Tibial nerve (tissue), 4 donors: ENCODE results near the gene FSTL4. TPM values are rescaled to one million over a fixed set of nuclear protein-coding genes. Genes with fewer than 3 reads are reported as not detected.

Experiments
- DNase-seq, 2 donors: peaks; one replicate each; pipeline ENCODE4 v3.0.0-alpha.2; 2019; ENCODE audit warnings: low spot score in 2 of 2
- H3K27ac ChIP-seq, 4 donors: fragments of 200-600 bp; sonication (generic) in 3 of 4; one replicate each; pipeline ENCODE4 v1.5.1; 2017 to 2019; ENCODE audit warnings: mild to moderate bottlenecking in 1 of 4
- H3K27me3 ChIP-seq, 2 donors: fragments of 200-600 bp; sonication (generic) in 1 of 2; one replicate each; pipeline versions ENCODE4 v1.5.1 to v1.6.0; 2017 to 2019
- H3K36me3 ChIP-seq, 3 donors: fragments of 200-600 bp; sonication (generic); one replicate each; pipeline ENCODE4 v1.5.1; 2018 to 2019
- H3K4me1 ChIP-seq, 4 donors: fragments of 200-600 bp; sonication (generic) in 3 of 4; one replicate each; pipeline ENCODE4 v1.5.1; 2017 to 2019
- H3K4me3 ChIP-seq, 4 donors: fragments of 200-600 bp; sonication (generic) in 3 of 4; one replicate each; pipeline ENCODE4 v1.5.1; 2017 to 2019; ENCODE audit warnings: mild to moderate bottlenecking in 1 of 4, moderate library complexity in 1 of 4
- H3K9me3 ChIP-seq, 4 donors: fragments of 200-600 bp; sonication (generic) in 3 of 4; one replicate each; pipeline ENCODE4 v1.5.1; 2017 to 2019
- EP300 ChIP-seq, 2 donors: sonication (generic); formaldehyde crosslinking; IDR thresholded peaks; one replicate each; pipeline ENCODE4 v1.6.1; 2017; ENCODE audit warnings: antibody characterized with exemption in 2 of 2, mild to moderate bottlenecking in 1 of 2
- POLR2A ChIP-seq, 2 donors: fragments of 450-650 bp; IDR thresholded peaks; one replicate each; pipeline ENCODE4 v1.6.1; 2017; ENCODE audit warnings: antibody characterized with exemption in 2 of 2, mild to moderate bottlenecking in 2 of 2, moderate library complexity in 2 of 2
- WGBS, 2 donors: methylation state at CpG; one replicate each; pipeline ENCODE4 v1.1.5; 2018; 5-methylcytosine and 5-hydroxymethylcytosine counted together
- total RNA-seq, 4 donors: library from RNA; depleted of rRNA; stranded (reverse); fragments of >200 nt; gene quantifications; one replicate each; pipeline ENCODE4 v1.1.0, GENCODE V29; 2016
- TF ChIP-seq, protein P1 (sequence below), 5 experiments: fragments of 200-600 bp in 3 of 5; fragments of 450-650 bp in 2 of 5; sonication (generic) in 3 of 5; IDR thresholded peaks; one replicate each; pipeline ENCODE4 v1.5.1; 2016 to 2019; ENCODE audit warnings: antibody characterized with exemption in 5 of 5, mild to moderate bottlenecking in 3 of 5, moderate library complexity in 2 of 5

Gene FSTL4
- total RNA-seq, 4 donors from 2014 or later = 0.22 TPM; not detected in 3

- Histone ChIP-seq H3K27me3 (no peaks in the 10 kb centered on the region), H3K27ac (no peak overlapping the region), H3K9me3 (no peaks in the 10 kb centered on the region), H3K4me1 (no peaks in the 10 kb centered on the region), H3K4me3 (no peak overlapping the region), H3K36me3 (no peaks in the 10 kb centered on the region)
- 77 to 88% methylated on average over 6 of the region's 6 CpGs for WGBS, 2 donors
- no peak for TF ChIP-seq POLR2A (IDR thresholded peaks at IDR 0.05)
- TF ChIP-seq, protein P1, sequence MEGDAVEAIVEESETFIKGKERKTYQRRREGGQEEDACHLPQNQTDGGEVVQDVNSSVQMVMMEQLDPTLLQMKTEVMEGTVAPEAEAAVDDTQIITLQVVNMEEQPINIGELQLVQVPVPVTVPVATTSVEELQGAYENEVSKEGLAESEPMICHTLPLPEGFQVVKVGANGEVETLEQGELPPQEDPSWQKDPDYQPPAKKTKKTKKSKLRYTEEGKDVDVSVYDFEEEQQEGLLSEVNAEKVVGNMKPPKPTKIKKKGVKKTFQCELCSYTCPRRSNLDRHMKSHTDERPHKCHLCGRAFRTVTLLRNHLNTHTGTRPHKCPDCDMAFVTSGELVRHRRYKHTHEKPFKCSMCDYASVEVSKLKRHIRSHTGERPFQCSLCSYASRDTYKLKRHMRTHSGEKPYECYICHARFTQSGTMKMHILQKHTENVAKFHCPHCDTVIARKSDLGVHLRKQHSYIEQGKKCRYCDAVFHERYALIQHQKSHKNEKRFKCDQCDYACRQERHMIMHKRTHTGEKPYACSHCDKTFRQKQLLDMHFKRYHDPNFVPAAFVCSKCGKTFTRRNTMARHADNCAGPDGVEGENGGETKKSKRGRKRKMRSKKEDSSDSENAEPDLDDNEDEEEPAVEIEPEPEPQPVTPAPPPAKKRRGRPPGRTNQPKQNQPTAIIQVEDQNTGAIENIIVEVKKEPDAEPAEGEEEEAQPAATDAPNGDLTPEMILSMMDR (IDR thresholded peaks at IDR 0.05) = no peak
- DNase-seq = no peak
These were observed 357.5 kb downstream of the FSTL4 start for GRCh38 chr5:133254803-133255202.

- WGBS, 2 donors = 84 to 89% methylated on average over 1 of the region's 1 CpG
- Histone ChIP-seq H3K36me3 (no peaks in the 10 kb centered on the region), H3K27me3 (no peaks in the 10 kb centered on the region), H3K4me3 (no peak overlapping the region), H3K9me3 (no peaks in the 10 kb centered on the region), H3K4me1 (no peaks in the 10 kb centered on the region), H3K27ac (no peak overlapping the region)
- no peak for TF ChIP-seq POLR2A (IDR thresholded peaks at IDR 0.05)
- TF ChIP-seq, protein P1 (IDR thresholded peaks at IDR 0.05) = no peak
- no peak for TF ChIP-seq EP300 (IDR thresholded peaks at IDR 0.05)
- no peak for DNase-seq
These were observed 358.7 kb downstream of the FSTL4 start for GRCh38 chr5:133253671-133254070.

DNA sequence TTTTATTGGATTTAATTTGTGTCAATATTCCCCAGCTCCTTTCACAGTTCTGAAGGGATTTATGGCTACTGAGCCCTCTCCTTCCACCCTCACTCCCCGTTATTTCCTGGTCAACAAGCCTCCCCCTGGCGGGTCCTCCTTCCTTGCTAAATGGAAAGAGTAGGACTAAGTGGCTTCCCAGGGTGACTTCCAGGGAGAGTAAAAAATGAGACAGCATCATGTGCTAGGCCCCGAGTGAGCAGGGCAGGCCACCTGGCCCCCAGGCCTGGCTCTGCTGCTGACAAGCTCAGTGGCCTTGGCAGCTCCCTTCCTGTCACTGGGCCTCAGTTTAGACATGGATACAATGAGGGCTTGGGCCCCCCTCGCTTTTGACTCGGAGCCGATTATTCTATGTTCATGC, 359.3 kb downstream of the FSTL4 start:
- 85 to 90% methylated on average over 6 of the region's 6 CpGs for WGBS, 2 donors
- TF ChIP-seq EP300 (IDR thresholded peaks at IDR 0.05) = no peak
- TF ChIP-seq, protein P1 (IDR thresholded peaks at IDR 0.05) = no peak
- no peak for TF ChIP-seq POLR2A (IDR thresholded peaks at IDR 0.05)
- Histone ChIP-seq H3K36me3 (no peaks in the 10 kb centered on the region), H3K9me3 (no peaks in the 10 kb centered on the region), H3K27me3 (no peaks in the 10 kb centered on the region), H3K4me3 (no peak overlapping the region), H3K4me1 (no peaks in the 10 kb centered on the region), H3K27ac (no peak overlapping the region)
- DNase-seq = no peak

DNA sequence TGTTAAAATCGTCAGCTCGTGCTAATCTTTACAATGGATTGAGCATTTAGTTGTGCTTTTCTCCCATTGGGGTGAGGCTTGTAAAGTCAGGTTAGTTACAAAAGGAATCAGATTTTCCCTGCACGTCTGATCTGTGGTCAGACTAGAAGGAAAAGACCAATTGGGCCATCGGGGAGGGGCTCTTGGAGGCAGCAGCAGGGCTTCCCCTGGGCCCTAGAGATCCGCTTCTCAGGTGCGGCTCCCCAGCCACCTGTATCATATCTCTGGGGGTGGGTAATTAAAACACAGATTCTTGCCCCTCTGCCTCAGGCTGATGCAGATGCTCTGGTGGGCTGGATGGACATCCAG, 360.2 kb downstream of the FSTL4 start:
- 46 to 51% methylated on average over 6 of the region's 6 CpGs for WGBS, 2 donors
- no peaks in the 10 kb centered on the region for H3K4me1 ChIP-seq
- DNase-seq = no peak
- no peaks in the 10 kb centered on the region for H3K27me3 ChIP-seq
- no peaks in the 10 kb centered on the region for H3K36me3 ChIP-seq
- H3K9me3 ChIP-seq = no peaks in the 10 kb centered on the region
- TF ChIP-seq, protein P1 (IDR thresholded peaks at IDR 0.05) = no peak
- TF ChIP-seq EP300 (IDR thresholded peaks at IDR 0.05) = no peak
- no peak for TF ChIP-seq POLR2A (IDR thresholded peaks at IDR 0.05)
- H3K27ac ChIP-seq = no peak overlapping the region
- no peak overlapping the region for H3K4me3 ChIP-seq

DNA sequence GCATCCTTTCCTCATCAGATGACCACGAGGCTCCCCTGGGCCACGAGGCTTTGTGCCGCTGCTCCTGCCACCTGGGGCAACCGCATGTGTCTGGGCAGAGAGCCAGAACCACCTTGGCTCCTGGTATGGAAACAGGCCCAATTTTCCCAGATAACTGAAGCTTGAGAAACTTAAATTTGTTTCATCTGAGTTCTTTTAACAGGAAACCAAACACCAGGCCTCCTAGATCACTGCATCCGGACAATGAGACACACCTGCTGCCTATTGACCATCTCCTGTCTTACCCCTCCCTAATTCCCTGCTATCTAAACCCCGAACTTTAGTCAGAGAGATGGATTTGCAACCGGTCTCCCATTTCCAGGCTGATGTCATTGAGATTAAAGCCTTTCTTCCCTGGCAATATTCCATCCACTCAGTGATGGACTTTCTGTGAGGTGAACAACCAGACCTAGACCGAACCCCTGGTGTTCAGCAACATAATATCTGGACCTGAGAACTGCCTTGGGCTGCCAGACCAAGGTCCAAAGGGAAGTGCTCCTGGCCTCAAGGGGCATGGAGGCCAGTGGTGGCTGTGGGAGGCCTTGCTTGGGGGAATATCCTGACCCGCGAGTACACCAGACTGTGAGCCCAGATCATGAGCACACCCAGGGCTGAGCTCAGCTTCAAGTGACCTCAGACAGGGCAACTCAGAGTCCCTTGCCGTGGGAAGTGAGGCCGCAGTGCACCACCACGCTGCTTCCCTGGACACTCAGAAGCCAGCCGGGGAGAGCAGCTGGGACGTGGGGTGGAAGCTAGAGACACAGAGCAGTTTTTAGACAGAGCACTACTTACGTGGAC, 360.8 kb downstream of the FSTL4 start:
- Histone ChIP-seq H3K9me3 (no peaks in the 10 kb centered on the region), H3K4me1 (no peaks in the 10 kb centered on the region), H3K27ac (no peak overlapping the region), H3K36me3 (no peaks in the 10 kb centered on the region), H3K4me3 (no peak overlapping the region), H3K27me3 (no peaks in the 10 kb centered on the region)
- DNase-seq = no peak
- TF ChIP-seq, protein P1 (IDR thresholded peaks at IDR 0.05) = no peak
- TF ChIP-seq POLR2A (IDR thresholded peaks at IDR 0.05) (no peak), EP300 (IDR thresholded peaks at IDR 0.05) (no peak)
- 75 to 83% methylated on average over 16 of the region's 16 CpGs for WGBS, 2 donors
